Fibroblast of lung (primary cell): ENCODE data around the gene PKD2L2.
"Not testable (repeated sequence)": the region's sequence is repeated elsewhere in the genome, so short reads cannot be mapped to it uniquely, and the experiment has no call there.

Source experiments
- EZH2 ChIP-seq: IDR thresholded peaks from 2 replicates; pipeline ENCODE4 v1.5.1; 2012; ENCODE audit warnings: low read length, control low read depth, mild to moderate bottlenecking; ENCODE audit errors: missing control alignments
- TF ChIP-seq, protein P1 (sequence below), 2 donors: IDR thresholded peaks in 1 of 2; conservative IDR thresholded peaks in 1 of 2; 1 replicate in 1 of 2; 2 replicates in 1 of 2; pipeline ENCODE4 v1.5.1; 2011 to 2012; ENCODE audit warnings: low read length in 2 of 2, control low read depth in 1 of 2, inconsistent platforms in 1 of 2, low read depth in 1 of 2, mild to moderate bottlenecking in 1 of 2

DNA sequence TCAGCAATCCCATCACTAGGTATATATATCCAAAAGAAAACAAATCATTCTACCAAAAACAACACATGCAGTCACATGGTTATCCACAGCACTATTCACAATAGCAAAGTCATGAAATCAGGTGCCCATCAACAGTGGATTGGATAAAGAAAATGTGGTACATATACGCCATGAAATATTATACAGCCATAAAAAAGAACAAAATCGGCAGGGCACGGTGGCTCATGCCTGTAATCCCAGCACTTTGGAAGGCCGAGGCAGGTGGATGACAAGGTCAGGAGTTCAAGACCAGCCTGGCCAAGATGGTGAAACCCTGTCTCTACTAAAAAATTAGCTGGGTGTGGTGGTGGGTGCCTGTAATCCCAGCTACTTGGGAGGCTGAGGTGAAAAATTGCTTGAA lies 55.0 kb downstream of the PKD2L2 start:
- TF ChIP-seq, protein P1, sequence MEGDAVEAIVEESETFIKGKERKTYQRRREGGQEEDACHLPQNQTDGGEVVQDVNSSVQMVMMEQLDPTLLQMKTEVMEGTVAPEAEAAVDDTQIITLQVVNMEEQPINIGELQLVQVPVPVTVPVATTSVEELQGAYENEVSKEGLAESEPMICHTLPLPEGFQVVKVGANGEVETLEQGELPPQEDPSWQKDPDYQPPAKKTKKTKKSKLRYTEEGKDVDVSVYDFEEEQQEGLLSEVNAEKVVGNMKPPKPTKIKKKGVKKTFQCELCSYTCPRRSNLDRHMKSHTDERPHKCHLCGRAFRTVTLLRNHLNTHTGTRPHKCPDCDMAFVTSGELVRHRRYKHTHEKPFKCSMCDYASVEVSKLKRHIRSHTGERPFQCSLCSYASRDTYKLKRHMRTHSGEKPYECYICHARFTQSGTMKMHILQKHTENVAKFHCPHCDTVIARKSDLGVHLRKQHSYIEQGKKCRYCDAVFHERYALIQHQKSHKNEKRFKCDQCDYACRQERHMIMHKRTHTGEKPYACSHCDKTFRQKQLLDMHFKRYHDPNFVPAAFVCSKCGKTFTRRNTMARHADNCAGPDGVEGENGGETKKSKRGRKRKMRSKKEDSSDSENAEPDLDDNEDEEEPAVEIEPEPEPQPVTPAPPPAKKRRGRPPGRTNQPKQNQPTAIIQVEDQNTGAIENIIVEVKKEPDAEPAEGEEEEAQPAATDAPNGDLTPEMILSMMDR (conservative IDR thresholded peaks at IDR 0.05 in 1 of 2, IDR thresholded peaks at IDR 0.05 in 1 of 2; ENCODE audit: low read depth in 1 of 2, low read length in 2 of 2), result not testable (repeated sequence)
- not testable (repeated sequence) for TF ChIP-seq EZH2
